Peyer's patch (tissue), 4 donors: ENCODE results near the gene PAK1IP1.

ENCODE experiments used
- POLR2A ChIP-seq, 2 donors: fragments of 450-650 bp; IDR thresholded peaks; one replicate each; pipeline ENCODE4 v1.5.1; 2017; ENCODE audit warnings: antibody characterized with exemption in 2 of 2, mild to moderate bottlenecking in 2 of 2, moderate library complexity in 2 of 2
- TF ChIP-seq, protein P1 (sequence below), 6 experiments: fragments of 450-650 bp in 4 of 6; fragments of 200-600 bp in 2 of 6; sonication (generic) in 1 of 6; IDR thresholded peaks; one replicate each; pipeline ENCODE4 v1.5.1; 2017 to 2019; ENCODE audit warnings: antibody characterized with exemption in 6 of 6, mild to moderate bottlenecking in 3 of 6, moderate library complexity in 1 of 6

DNA sequence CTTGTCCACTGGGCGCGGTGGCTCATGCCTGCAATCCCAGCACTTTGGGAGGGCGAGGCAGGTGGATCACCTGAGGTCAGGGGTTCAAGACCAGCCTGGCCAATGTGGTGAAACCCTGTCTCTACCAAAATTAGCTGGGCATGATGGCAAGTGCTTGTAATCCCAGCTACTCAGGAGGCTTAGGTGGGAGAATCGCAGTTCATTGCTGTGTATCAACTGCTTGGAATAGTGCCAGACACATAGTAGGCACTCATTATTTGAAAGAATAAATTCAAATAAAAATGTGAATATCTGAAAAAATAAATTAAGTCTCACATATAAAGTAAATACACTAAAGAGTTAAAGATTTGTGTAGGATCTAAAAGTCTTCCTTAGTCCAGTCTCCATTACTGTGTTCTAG lies 1.9 kb downstream of the PAK1IP1 start:
- TF ChIP-seq, protein P1, sequence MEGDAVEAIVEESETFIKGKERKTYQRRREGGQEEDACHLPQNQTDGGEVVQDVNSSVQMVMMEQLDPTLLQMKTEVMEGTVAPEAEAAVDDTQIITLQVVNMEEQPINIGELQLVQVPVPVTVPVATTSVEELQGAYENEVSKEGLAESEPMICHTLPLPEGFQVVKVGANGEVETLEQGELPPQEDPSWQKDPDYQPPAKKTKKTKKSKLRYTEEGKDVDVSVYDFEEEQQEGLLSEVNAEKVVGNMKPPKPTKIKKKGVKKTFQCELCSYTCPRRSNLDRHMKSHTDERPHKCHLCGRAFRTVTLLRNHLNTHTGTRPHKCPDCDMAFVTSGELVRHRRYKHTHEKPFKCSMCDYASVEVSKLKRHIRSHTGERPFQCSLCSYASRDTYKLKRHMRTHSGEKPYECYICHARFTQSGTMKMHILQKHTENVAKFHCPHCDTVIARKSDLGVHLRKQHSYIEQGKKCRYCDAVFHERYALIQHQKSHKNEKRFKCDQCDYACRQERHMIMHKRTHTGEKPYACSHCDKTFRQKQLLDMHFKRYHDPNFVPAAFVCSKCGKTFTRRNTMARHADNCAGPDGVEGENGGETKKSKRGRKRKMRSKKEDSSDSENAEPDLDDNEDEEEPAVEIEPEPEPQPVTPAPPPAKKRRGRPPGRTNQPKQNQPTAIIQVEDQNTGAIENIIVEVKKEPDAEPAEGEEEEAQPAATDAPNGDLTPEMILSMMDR (IDR thresholded peaks at IDR 0.05): no peak
- no peak for TF ChIP-seq POLR2A (IDR thresholded peaks at IDR 0.05)
